Mesenchymal stem cell (in vitro differentiated cells and primary cell): ENCODE data around the gene REPS1.

Experiments
- DNase-seq: peaks from one replicate; pipeline ENCODE4 v3.0.0-alpha.2; 2013
- H2AFZ ChIP-seq: one replicate; pipeline ENCODE4 v1.6.1; 2013; ENCODE audit warnings: low read depth, mild to moderate bottlenecking, control low read depth, inconsistent platforms, low read length, moderate library complexity
- H2AK5ac ChIP-seq: 2 replicates; pipeline ENCODE4 v1.6.1; 2013; ENCODE audit warnings: low read length, moderate library complexity, mild to moderate bottlenecking, inconsistent platforms; ENCODE audit not compliant: severe bottlenecking
- H2BK120ac ChIP-seq: one replicate; pipeline ENCODE4 v1.6.1; 2013; ENCODE audit warnings: low read depth, mild to moderate bottlenecking, inconsistent platforms, low read length, moderate library complexity
- H2BK12ac ChIP-seq, 2 experiments: one replicate each; pipeline ENCODE4 v1.6.1; 2013; ENCODE audit warnings: inconsistent platforms in 2 of 2, low read length in 2 of 2, mild to moderate bottlenecking in 2 of 2, moderate library complexity in 2 of 2, control low read depth in 1 of 2
- H2BK15ac ChIP-seq: one replicate; pipeline ENCODE4 v1.6.1; 2013; ENCODE audit warnings: mild to moderate bottlenecking, low read depth, inconsistent platforms; ENCODE audit not compliant: poor library complexity, severe bottlenecking
- H2BK5ac ChIP-seq: 2 replicates; pipeline ENCODE4 v1.6.1; 2013; ENCODE audit warnings: low read depth, mild to moderate bottlenecking, low read length, control low read depth, inconsistent platforms; ENCODE audit not compliant: poor library complexity, severe bottlenecking
- H3K14ac ChIP-seq, 2 experiments: one replicate each; pipeline ENCODE4 v1.6.1; 2013; ENCODE audit warnings: inconsistent platforms in 2 of 2, low read length in 2 of 2, control low read depth in 1 of 2, mild to moderate bottlenecking in 1 of 2, moderate library complexity in 1 of 2
- H3K18ac ChIP-seq, 2 experiments: one replicate each; pipeline ENCODE4 v1.6.1; 2013; ENCODE audit warnings: inconsistent platforms in 2 of 2, low read length in 2 of 2, control low read depth in 1 of 2, low read depth in 1 of 2, mild to moderate bottlenecking in 1 of 2
- H3K23ac ChIP-seq, 2 experiments: one replicate each; pipeline ENCODE4 v1.6.1; 2013; ENCODE audit warnings: inconsistent platforms in 2 of 2, low read length in 2 of 2, mild to moderate bottlenecking in 2 of 2, moderate library complexity in 2 of 2, control low read depth in 1 of 2
- H3K27ac ChIP-seq: 2 replicates; pipeline ENCODE4 v1.5.1; 2013; ENCODE audit warnings: mild to moderate bottlenecking, moderate library complexity, low read length, control low read depth, inconsistent platforms; ENCODE audit not compliant: poor library complexity, severe bottlenecking
- H3K27me3 ChIP-seq, 2 experiments: 2 replicates each; pipeline versions ENCODE4 v1.6.1 to v1.7.0; 2013; ENCODE audit warnings: low read length in 2 of 2, mild to moderate bottlenecking in 2 of 2, moderate library complexity in 2 of 2, control low read depth in 1 of 2, inconsistent platforms in 1 of 2; ENCODE audit not compliant: control insufficient read depth in 1 of 2, insufficient read depth in 1 of 2
- H3K36me3 ChIP-seq, 2 experiments: 2 replicates each; pipeline versions ENCODE4 v1.6.1 to v1.7.0; 2013; ENCODE audit warnings: low read length in 2 of 2, control low read depth in 1 of 2, inconsistent platforms in 1 of 2, low read depth in 1 of 2, mild to moderate bottlenecking in 1 of 2; ENCODE audit not compliant: insufficient read depth in 2 of 2, control insufficient read depth in 1 of 2
- H3K4ac ChIP-seq, 2 experiments: one replicate each; pipeline ENCODE4 v1.6.1; 2013; ENCODE audit warnings: inconsistent platforms in 2 of 2, low read length in 2 of 2, mild to moderate bottlenecking in 2 of 2, moderate library complexity in 2 of 2, control low read depth in 1 of 2, low read depth in 1 of 2
- H3K4me1 ChIP-seq: 2 replicates; pipeline ENCODE4 v1.6.1; 2013; ENCODE audit warnings: low read depth, low read length, control low read depth; ENCODE audit not compliant: control insufficient read depth, insufficient read depth
- H3K4me2 ChIP-seq: 2 replicates; pipeline ENCODE4 v1.6.1; 2013; ENCODE audit warnings: low read length, mild to moderate bottlenecking, inconsistent platforms; ENCODE audit not compliant: poor library complexity, severe bottlenecking
- H3K4me3 ChIP-seq, 2 experiments: 2 replicates each; pipeline versions ENCODE4 v1.5.1 to v1.7.0; 2013; ENCODE audit warnings: low read length in 2 of 2, mild to moderate bottlenecking in 2 of 2, control low read depth in 1 of 2, low read depth in 1 of 2; ENCODE audit not compliant: insufficient read depth in 1 of 2
- H3K79me1 ChIP-seq: replicated peaks from 2 replicates; pipeline ENCODE4 v1.6.1; 2013; ENCODE audit warnings: mild to moderate bottlenecking, control low read depth, low read length, inconsistent platforms; ENCODE audit not compliant: poor library complexity, severe bottlenecking
- H3K9ac ChIP-seq: 2 replicates; pipeline ENCODE4 v1.7.0; 2013; ENCODE audit warnings: mild to moderate bottlenecking, low read length, moderate library complexity
- H3K9me3 ChIP-seq: 2 replicates; pipeline ENCODE4 v1.7.0; 2013; ENCODE audit warnings: mild to moderate bottlenecking, low read length; ENCODE audit not compliant: control insufficient read depth
- H4K8ac ChIP-seq: one replicate; pipeline ENCODE4 v1.6.1; 2013; ENCODE audit warnings: inconsistent platforms, mild to moderate bottlenecking, low read length, moderate library complexity
- H4K91ac ChIP-seq: one replicate; pipeline ENCODE4 v1.6.1; 2013; ENCODE audit warnings: mild to moderate bottlenecking, low read length, inconsistent platforms
- WGBS: methylation state at CpG from one replicate; pipeline ENCODE4 v1.1.7; 2013; ENCODE audit warnings: mixed read lengths; 5-methylcytosine and 5-hydroxymethylcytosine counted together

Gene REPS1

GRCh38 chr6:139011980-139012379, 23.9 kb upstream of the REPS1 start:
- H3K36me3 ChIP-seq: no peaks in the 10 kb centered on the region
- no peaks in the 10 kb centered on the region for H3K9me3 ChIP-seq
- no peak for DNase-seq
- H2AK5ac ChIP-seq: no peak overlapping the region
- no peak overlapping the region for H3K4ac ChIP-seq
- no peak overlapping the region for H3K4me2 ChIP-seq
- H3K27ac ChIP-seq: no peak overlapping the region
- no peak overlapping the region for H3K18ac ChIP-seq
- no peak overlapping the region for H3K23ac ChIP-seq
- no peaks in the 10 kb centered on the region for H3K4me1 ChIP-seq
- no peak overlapping the region for H3K9ac ChIP-seq
- H2BK15ac ChIP-seq: no peak overlapping the region
- H3K14ac ChIP-seq: no peak overlapping the region
- H2BK12ac ChIP-seq: no peak overlapping the region
- no peaks in the 10 kb centered on the region for H3K79me1 ChIP-seq
- H2BK120ac ChIP-seq: no peak overlapping the region
- H4K91ac ChIP-seq: no peak overlapping the region
- H3K27me3 ChIP-seq: peaks cover 0 to 4% of the 10 kb centered on the region in 2 experiments
- no peak overlapping the region for H2AFZ ChIP-seq
- no peak overlapping the region for H3K4me3 ChIP-seq
- H2BK5ac ChIP-seq: no peak overlapping the region
- 89% methylated on average over 2 of the region's 3 CpGs for WGBS
- no peak overlapping the region for H4K8ac ChIP-seq

GRCh38 chr6:139010674-139011073, 22.6 kb upstream of the REPS1 start:
- Histone ChIP-seq H3K4me2 (no peak overlapping the region), H2BK5ac (no peak overlapping the region), H3K18ac (no peak overlapping the region), H4K91ac (no peak overlapping the region), H2AFZ (no peak overlapping the region), H3K14ac (no peak overlapping the region), H3K36me3 (no peaks in the 10 kb centered on the region), H3K9me3 (no peaks in the 10 kb centered on the region), H2BK120ac (no peak overlapping the region), H3K4me3 (no peak overlapping the region), H3K4me1 (no peaks in the 10 kb centered on the region), H4K8ac (no peak overlapping the region), H2BK15ac (no peak overlapping the region), H3K27ac (no peak overlapping the region), H3K4ac (no peak overlapping the region), H3K79me1 (no peaks in the 10 kb centered on the region), H2BK12ac (no peak overlapping the region), H3K9ac (no peak overlapping the region), H3K27me3 (peaks cover 0 to 4% of the 10 kb centered on the region in 2 experiments), H3K23ac (no peak overlapping the region), H2AK5ac (no peak overlapping the region)
- no peak for DNase-seq

GRCh38 chr6:139008117-139008516, 20.1 kb upstream of the REPS1 start:
- H4K8ac ChIP-seq: no peak overlapping the region
- no peak for DNase-seq
- H3K27me3 ChIP-seq: peaks cover 0 to 4% of the 10 kb centered on the region in 2 experiments
- no peak overlapping the region for H2BK15ac ChIP-seq
- H3K4me3 ChIP-seq: no peak overlapping the region
- H3K79me1 ChIP-seq: no peaks in the 10 kb centered on the region
- no peaks in the 10 kb centered on the region for H3K9me3 ChIP-seq
- no peak overlapping the region for H3K27ac ChIP-seq
- H3K36me3 ChIP-seq: no peaks in the 10 kb centered on the region
- no peak overlapping the region for H3K23ac ChIP-seq
- H2BK5ac ChIP-seq: no peak overlapping the region
- no peak overlapping the region for H2BK12ac ChIP-seq
- 85% methylated on average over 9 of the region's 9 CpGs for WGBS
- H3K4ac ChIP-seq: no peak overlapping the region
- H2AFZ ChIP-seq: no peak overlapping the region
- H3K4me2 ChIP-seq: no peak overlapping the region
- no peak overlapping the region for H3K14ac ChIP-seq
- H4K91ac ChIP-seq: no peak overlapping the region
- no peak overlapping the region for H2AK5ac ChIP-seq
- H2BK120ac ChIP-seq: no peak overlapping the region
- no peaks in the 10 kb centered on the region for H3K4me1 ChIP-seq
- H3K9ac ChIP-seq: no peak overlapping the region
- no peak overlapping the region for H3K18ac ChIP-seq

GRCh38 chr6:139007428-139007827, 19.4 kb upstream of the REPS1 start:
- H3K9ac ChIP-seq: no peak overlapping the region
- H4K8ac ChIP-seq: no peak overlapping the region
- no peaks in the 10 kb centered on the region for H3K4me1 ChIP-seq
- H3K4me2 ChIP-seq: no peak overlapping the region
- no peak overlapping the region for H2AFZ ChIP-seq
- H2BK15ac ChIP-seq: no peak overlapping the region
- no peaks in the 10 kb centered on the region for H3K9me3 ChIP-seq
- H3K23ac ChIP-seq: no peak overlapping the region
- H2AK5ac ChIP-seq: no peak overlapping the region
- H3K36me3 ChIP-seq: no peaks in the 10 kb centered on the region
- H3K18ac ChIP-seq: no peak overlapping the region
- H2BK12ac ChIP-seq: no peak overlapping the region
- H3K79me1 ChIP-seq: no peaks in the 10 kb centered on the region
- H2BK120ac ChIP-seq: no peak overlapping the region
- H3K14ac ChIP-seq: no peak overlapping the region
- no peak overlapping the region for H3K27ac ChIP-seq
- no peaks in the 10 kb centered on the region for H3K27me3 ChIP-seq
- no peak overlapping the region for H2BK5ac ChIP-seq
- H4K91ac ChIP-seq: no peak overlapping the region
- no peak for DNase-seq
- WGBS: no CpG with 5 or more reads among the region's 1 CpG
- H3K4me3 ChIP-seq: no peak overlapping the region
- no peak overlapping the region for H3K4ac ChIP-seq
